WTC11 (cell line): Measurements from ENCODE around the gene ARHGAP15.

Source experiments
- ATF6 ChIP-seq: sonication (generic); formaldehyde crosslinking; IDR thresholded peaks from 2 replicates; pipeline ENCODE4 v1.8.1; 2023; ENCODE audit warnings: mild to moderate bottlenecking, missing genetic modification reagents
- CBFB ChIP-seq: sonication (generic); formaldehyde crosslinking; IDR thresholded peaks from 2 replicates; pipeline ENCODE4 v1.8.1; 2022; ENCODE audit warnings: mild to moderate bottlenecking, low read depth, missing genetic modification reagents
- CTCF ChIP-seq: fragments of 200-600 bp; IDR thresholded peaks from 2 replicates; pipeline ENCODE4 v1.8.0; 2022; ENCODE audit warnings: antibody characterized with exemption
- E2F4 ChIP-seq: sonication (generic); formaldehyde crosslinking; IDR thresholded peaks from 2 replicates; pipeline ENCODE4 v1.8.1; 2022; ENCODE audit warnings: low read depth, mild to moderate bottlenecking, moderate library complexity, missing genetic modification reagents, borderline replicate concordance
- FOXJ3 ChIP-seq: sonication (generic); formaldehyde crosslinking; IDR thresholded peaks from 2 replicates; pipeline ENCODE4 v1.9.0; 2021; ENCODE audit warnings: missing genetic modification reagents, mild to moderate bottlenecking, borderline replicate concordance
- FOXP4 ChIP-seq: sonication (generic); formaldehyde crosslinking; IDR thresholded peaks from 2 replicates; pipeline ENCODE4 v1.8.0; 2022; ENCODE audit warnings: mild to moderate bottlenecking, missing genetic modification reagents
- GABPB1 ChIP-seq: sonication (generic); formaldehyde crosslinking; IDR thresholded peaks from 2 replicates; pipeline ENCODE4 v1.8.1; 2023; ENCODE audit warnings: mild to moderate bottlenecking, missing genetic modification reagents
- IRF2 ChIP-seq: sonication (generic); formaldehyde crosslinking; IDR thresholded peaks from 2 replicates; pipeline ENCODE4 v1.8.0; 2022; ENCODE audit warnings: low read depth, missing genetic modification reagents, borderline replicate concordance
- JUN ChIP-seq: sonication (generic); formaldehyde crosslinking; IDR thresholded peaks from 2 replicates; pipeline ENCODE4 v1.8.0; 2023; ENCODE audit warnings: mild to moderate bottlenecking, missing genetic modification reagents
- SMAD4 ChIP-seq: sonication (generic); formaldehyde crosslinking; IDR thresholded peaks from 2 replicates; pipeline ENCODE4 v1.8.0; 2022; ENCODE audit warnings: mild to moderate bottlenecking, missing genetic modification reagents
- SP1 ChIP-seq: sonication (generic); formaldehyde crosslinking; conservative IDR thresholded peaks from 2 replicates; pipeline ENCODE4 v1.8.1; 2022; ENCODE audit warnings: missing genetic modification reagents
- ZBTB43 ChIP-seq: sonication (generic); formaldehyde crosslinking; IDR thresholded peaks from 2 replicates; pipeline ENCODE4 v1.8.1; 2023; ENCODE audit warnings: mild to moderate bottlenecking, missing genetic modification reagents
- ZNF121 ChIP-seq: sonication (generic); formaldehyde crosslinking; IDR thresholded peaks from 2 replicates; pipeline ENCODE4 v1.8.0; 2023; ENCODE audit warnings: missing genetic modification reagents

- TF ChIP-seq CTCF (no peak), E2F4 (CRISPR knock-in tag) (no peak), JUN (CRISPR knock-in tag) (no peak), GABPB1 (CRISPR knock-in tag) (no peak), FOXJ3 (CRISPR knock-in tag) (no peak), IRF2 (CRISPR knock-in tag) (no peak), SMAD4 (CRISPR knock-in tag) (no peak), CBFB (no peak), FOXP4 (CRISPR knock-in tag) (no peak), SP1 (CRISPR knock-in tag) (no peak), ZBTB43 (CRISPR knock-in tag) (no peak), ZNF121 (no peak), ATF6 (CRISPR knock-in tag) (no peak)
These were observed 305.2 kb downstream of the ARHGAP15 start for GRCh38 chr2:143434445-143434844.
